Gastrocnemius medialis (tissue), 4 donors: ENCODE results near the gene NPHP1. TPM values are rescaled to one million over a fixed set of nuclear protein-coding genes. Genes with fewer than 3 reads are reported as not detected.

Experiments used
- ATAC-seq, 2 donors: fragments of 150-250 bp; one replicate each; pipeline ENCODE4 v1.9.1; 2016
- DNase-seq, 2 donors: peaks; one replicate each; pipeline ENCODE4 v3.0.0-alpha.2; 2019
- H3K27ac ChIP-seq, 4 donors: fragments of 200-600 bp; sonication (generic); 1 replicate in 1 of 4; 2 replicates in 3 of 4; pipeline ENCODE4 v1.5.1; 2016 to 2018; ENCODE audit warnings: mild to moderate bottlenecking in 2 of 4, moderate library complexity in 1 of 4
- H3K27me3 ChIP-seq, 3 donors: fragments of 200-600 bp; sonication (generic) in 2 of 3; 1 replicate in 1 of 3; 2 replicates in 2 of 3; pipeline versions ENCODE4 v1.5.1 to v1.6.0; 2016 to 2019; ENCODE audit warnings: mild to moderate bottlenecking in 1 of 3, moderate library complexity in 1 of 3
- H3K36me3 ChIP-seq, 2 donors: fragments of 200-600 bp; sonication (generic) in 1 of 2; one replicate each; pipeline ENCODE4 v1.5.1; 2017 to 2018
- H3K4me1 ChIP-seq, 2 donors: fragments of 200-600 bp; sonication (generic) in 1 of 2; one replicate each; pipeline ENCODE4 v1.5.1; 2016 to 2017; ENCODE audit warnings: mild to moderate bottlenecking in 2 of 2
- H3K4me3 ChIP-seq, 4 donors: fragments of 200-600 bp; sonication (generic) in 3 of 4; 1 replicate in 1 of 4; 2 replicates in 3 of 4; pipeline ENCODE4 v1.5.1; 2016 to 2019; ENCODE audit warnings: mild to moderate bottlenecking in 2 of 4
- H3K9me3 ChIP-seq, 3 donors: fragments of 200-600 bp; sonication (generic) in 2 of 3; 1 replicate in 1 of 3; 2 replicates in 2 of 3; pipeline ENCODE4 v1.5.1; 2016 to 2019
- POLR2A ChIP-seq, 2 donors: fragments of 450-650 bp; IDR thresholded peaks; one replicate each; pipeline ENCODE4 v1.6.1; 2017; ENCODE audit warnings: antibody characterized with exemption in 2 of 2, mild to moderate bottlenecking in 2 of 2, moderate library complexity in 2 of 2
- in situ Hi-C, 4 donors: fragments of 200-750 bp; cut with MboI; loops; one replicate each; pipeline versions ENCODE4 v1.15.0 to v1.8.0; 2017; ENCODE audit warnings: low sequenced_read_pairs in 4 of 4
- intact Hi-C: fragments of 100-400 bp; cut with DNase I; formaldehyde crosslinking; loops from one replicate; pipeline ENCODE4 v1.15.1; 2023; ENCODE audit warnings: low total_unique reads
- total RNA-seq, 4 donors: library from RNA; depleted of rRNA; stranded (reverse); fragments of >200 nt; gene quantifications; one replicate each; pipeline versions ENCODE4 v1.1.0 to v1.2.3, GENCODE V29; 2016
- TF ChIP-seq, protein P1 (sequence below), 5 experiments: fragments of 450-650 bp in 3 of 5; fragments of 200-600 bp in 2 of 5; sonication (generic) in 2 of 5; IDR thresholded peaks in 4 of 5; conservative IDR thresholded peaks in 1 of 5; 1 replicate in 4 of 5; 2 replicates in 1 of 5; pipeline ENCODE4 v1.5.1; 2016 to 2019; ENCODE audit warnings: antibody characterized with exemption in 5 of 5, mild to moderate bottlenecking in 3 of 5, moderate library complexity in 3 of 5

The NPHP1 gene
- total RNA-seq, 4 donors from 2014 or later, result 3.8 to 10.3 (median 4.6) TPM

DNA sequence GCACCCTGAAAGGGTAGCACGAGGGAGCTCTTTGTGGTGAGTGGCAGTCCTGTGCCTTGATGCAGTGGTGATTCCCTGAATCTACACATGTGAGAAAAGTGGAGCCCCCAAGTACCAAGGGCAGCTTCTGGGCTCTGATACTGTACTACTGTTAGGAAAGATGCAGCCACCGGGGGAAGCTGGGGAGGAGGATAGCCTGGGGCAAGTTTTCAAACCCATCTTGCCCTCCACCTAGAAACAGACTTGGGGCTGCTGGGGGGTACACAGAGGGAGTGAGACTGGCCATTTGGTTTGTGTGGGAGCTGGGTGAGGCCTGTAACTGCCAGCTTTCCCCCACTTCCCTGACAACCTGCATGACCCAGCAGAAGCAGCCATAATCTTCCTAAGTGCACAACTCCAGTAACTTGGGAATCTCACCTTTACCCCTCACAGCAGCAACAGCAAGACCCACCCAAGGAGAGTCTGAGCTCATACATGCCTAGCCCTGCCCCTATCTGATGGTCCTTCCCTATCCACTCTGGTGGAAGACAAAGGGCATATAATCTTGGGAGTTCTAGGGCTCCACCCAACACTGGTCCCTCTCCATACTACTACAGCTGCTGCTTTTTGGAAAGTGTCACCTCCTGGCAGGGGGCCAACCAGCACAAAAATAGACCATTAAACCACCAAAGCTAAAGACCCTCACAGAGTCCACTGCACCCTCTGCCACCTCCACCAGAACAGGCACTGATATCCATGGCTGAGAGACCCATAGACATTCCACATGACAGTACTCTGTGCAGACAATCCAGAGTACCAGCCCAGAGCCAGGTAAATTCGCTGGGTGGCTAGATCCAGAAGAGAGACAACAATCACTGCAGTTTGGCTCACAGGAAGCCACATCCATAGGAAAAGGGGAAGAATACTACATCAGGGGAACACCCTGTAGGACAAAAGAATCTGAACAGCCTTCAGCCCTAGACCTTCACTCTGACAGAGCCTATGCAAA, 97.4 kb downstream of the NPHP1 start:
- no peak for TF ChIP-seq POLR2A (IDR thresholded peaks at IDR 0.05)
- TF ChIP-seq, protein P1, sequence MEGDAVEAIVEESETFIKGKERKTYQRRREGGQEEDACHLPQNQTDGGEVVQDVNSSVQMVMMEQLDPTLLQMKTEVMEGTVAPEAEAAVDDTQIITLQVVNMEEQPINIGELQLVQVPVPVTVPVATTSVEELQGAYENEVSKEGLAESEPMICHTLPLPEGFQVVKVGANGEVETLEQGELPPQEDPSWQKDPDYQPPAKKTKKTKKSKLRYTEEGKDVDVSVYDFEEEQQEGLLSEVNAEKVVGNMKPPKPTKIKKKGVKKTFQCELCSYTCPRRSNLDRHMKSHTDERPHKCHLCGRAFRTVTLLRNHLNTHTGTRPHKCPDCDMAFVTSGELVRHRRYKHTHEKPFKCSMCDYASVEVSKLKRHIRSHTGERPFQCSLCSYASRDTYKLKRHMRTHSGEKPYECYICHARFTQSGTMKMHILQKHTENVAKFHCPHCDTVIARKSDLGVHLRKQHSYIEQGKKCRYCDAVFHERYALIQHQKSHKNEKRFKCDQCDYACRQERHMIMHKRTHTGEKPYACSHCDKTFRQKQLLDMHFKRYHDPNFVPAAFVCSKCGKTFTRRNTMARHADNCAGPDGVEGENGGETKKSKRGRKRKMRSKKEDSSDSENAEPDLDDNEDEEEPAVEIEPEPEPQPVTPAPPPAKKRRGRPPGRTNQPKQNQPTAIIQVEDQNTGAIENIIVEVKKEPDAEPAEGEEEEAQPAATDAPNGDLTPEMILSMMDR (IDR thresholded peaks at IDR 0.05 in 4 of 5, conservative IDR thresholded peaks at IDR 0.05 in 1 of 5), result no peak
- DNase-seq (no peak), ATAC-seq (no peak)
- in situ Hi-C loops, result no loop called here
- H3K4me3 ChIP-seq, result no peak overlapping the region
- no peaks in the 10 kb centered on the region for H3K36me3 ChIP-seq
- no peak overlapping the region for H3K27ac ChIP-seq
- H3K9me3 ChIP-seq, result no peaks in the 10 kb centered on the region
- intact Hi-C loops, result no loop called here
- no peaks in the 10 kb centered on the region for H3K4me1 ChIP-seq
- H3K27me3 ChIP-seq, result peaks cover 4 to 6% (median 4%) of the 10 kb centered on the region in 3 donors

GRCh38 chr2:110106642-110107041, 98.2 kb downstream of the NPHP1 start:
- in situ Hi-C loops (no loop called here), intact Hi-C loops (no loop called here)
- ATAC-seq (no peak), DNase-seq (no peak)
- Histone ChIP-seq H3K27ac (no peak overlapping the region), H3K9me3 (no peaks in the 10 kb centered on the region), H3K4me3 (no peak overlapping the region), H3K27me3 (peaks cover 0 to 4% (median 3%) of the 10 kb centered on the region in 3 donors), H3K36me3 (no peaks in the 10 kb centered on the region), H3K4me1 (peaks cover 0 to 4% of the 10 kb centered on the region in 2 donors)
- TF ChIP-seq, protein P1 (IDR thresholded peaks at IDR 0.05 in 4 of 5, conservative IDR thresholded peaks at IDR 0.05 in 1 of 5), result no peak
- TF ChIP-seq POLR2A (IDR thresholded peaks at IDR 0.05), result no peak

GRCh38 chr2:110105608-110106467, 99.0 kb downstream of the NPHP1 start:
- intact Hi-C loops, result no loop called here
- H3K27me3 ChIP-seq, result peaks cover 0 to 3% (median 1%) of the 10 kb centered on the region in 3 donors
- H3K4me1 ChIP-seq, result peaks cover 3 to 10% of the 10 kb centered on the region in 2 donors
- no peaks in the 10 kb centered on the region for H3K9me3 ChIP-seq
- ATAC-seq (no peak), DNase-seq (no peak)
- H3K4me3 ChIP-seq, result no peak overlapping the region
- H3K36me3 ChIP-seq, result no peaks in the 10 kb centered on the region
- TF ChIP-seq POLR2A (IDR thresholded peaks at IDR 0.05), result no peak
- TF ChIP-seq, protein P1 (IDR thresholded peaks at IDR 0.05 in 4 of 5, conservative IDR thresholded peaks at IDR 0.05 in 1 of 5), result no peak
- in situ Hi-C loops, result no loop called here
- H3K27ac ChIP-seq, result peak overlapping the region in 1 of 4 donors; percentile 1

DNA sequence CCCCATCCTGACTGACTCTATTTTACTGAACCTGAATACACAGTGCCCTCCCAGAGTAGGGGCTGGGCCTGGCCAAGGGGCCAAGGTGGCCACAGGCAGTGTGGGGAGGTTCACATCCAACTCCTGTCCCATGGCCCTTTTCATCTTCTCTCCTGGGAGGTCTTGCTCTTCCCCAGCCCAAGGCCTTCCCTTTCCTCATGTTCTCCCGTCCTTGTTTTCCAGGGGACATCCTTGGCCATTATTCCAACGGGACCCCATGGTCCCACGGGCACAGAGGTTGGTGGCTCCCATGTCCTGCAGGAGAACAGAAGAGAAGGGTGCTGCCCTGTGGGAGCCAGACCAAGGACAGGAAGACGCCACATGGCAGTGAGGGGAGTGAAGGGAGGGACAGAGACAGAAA, 99.6 kb downstream of the NPHP1 start:
- DNase-seq, result no peak
- H3K36me3 ChIP-seq, result no peaks in the 10 kb centered on the region
- no peak for TF ChIP-seq POLR2A (IDR thresholded peaks at IDR 0.05)
- TF ChIP-seq, protein P1 (IDR thresholded peaks at IDR 0.05 in 4 of 5, conservative IDR thresholded peaks at IDR 0.05 in 1 of 5), result no peak
- H3K9me3 ChIP-seq, result no peaks in the 10 kb centered on the region
- peaks cover 0 to 3% (median 0%) of the 10 kb centered on the region in 3 donors for H3K27me3 ChIP-seq
- no peak for ATAC-seq
- in situ Hi-C loops (no loop called here), intact Hi-C loops (no loop called here)
- no peak overlapping the region for H3K27ac ChIP-seq
- H3K4me1 ChIP-seq, result peaks cover 4 to 13% of the 10 kb centered on the region in 2 donors
- no peak overlapping the region for H3K4me3 ChIP-seq
